ENCODE data around the gene SMCHD1.

GRCh38 chr18:2780750-2781149 lies 125.2 kb downstream of the SMCHD1 start:
- no peak for TF ChIP-seq CTCF (IDR thresholded peaks at IDR 0.05; ENCODE audit: borderline replicate concordance, extremely low read depth, low read length, poor library complexity, severe bottlenecking)
- no peak for TF ChIP-seq EZH2 (IDR thresholded peaks at IDR 0.05; ENCODE audit: borderline replicate concordance, low read depth, low read length, severe bottlenecking)

All from DND-41 (cell line).